HG03354 (cell line): ENCODE results near the gene DHDDS.
A peak's percentile ranks its signal among the peaks of the same experiment; 100 is the strongest.
"Not testable (repeated sequence)": the region's sequence is repeated elsewhere in the genome, so short reads cannot be mapped to it uniquely, and the experiment has no call there.

ENCODE experiments used
- ATAC-seq: cut with Tn5 transposase; IDR thresholded peaks from one replicate; pipeline ENCODE4 v1.9.1; 2021; ENCODE audit warnings: mild to moderate bottlenecking; ENCODE audit not compliant: unreplicated experiment, poor library complexity, severe bottlenecking

The DHDDS gene

DNA sequence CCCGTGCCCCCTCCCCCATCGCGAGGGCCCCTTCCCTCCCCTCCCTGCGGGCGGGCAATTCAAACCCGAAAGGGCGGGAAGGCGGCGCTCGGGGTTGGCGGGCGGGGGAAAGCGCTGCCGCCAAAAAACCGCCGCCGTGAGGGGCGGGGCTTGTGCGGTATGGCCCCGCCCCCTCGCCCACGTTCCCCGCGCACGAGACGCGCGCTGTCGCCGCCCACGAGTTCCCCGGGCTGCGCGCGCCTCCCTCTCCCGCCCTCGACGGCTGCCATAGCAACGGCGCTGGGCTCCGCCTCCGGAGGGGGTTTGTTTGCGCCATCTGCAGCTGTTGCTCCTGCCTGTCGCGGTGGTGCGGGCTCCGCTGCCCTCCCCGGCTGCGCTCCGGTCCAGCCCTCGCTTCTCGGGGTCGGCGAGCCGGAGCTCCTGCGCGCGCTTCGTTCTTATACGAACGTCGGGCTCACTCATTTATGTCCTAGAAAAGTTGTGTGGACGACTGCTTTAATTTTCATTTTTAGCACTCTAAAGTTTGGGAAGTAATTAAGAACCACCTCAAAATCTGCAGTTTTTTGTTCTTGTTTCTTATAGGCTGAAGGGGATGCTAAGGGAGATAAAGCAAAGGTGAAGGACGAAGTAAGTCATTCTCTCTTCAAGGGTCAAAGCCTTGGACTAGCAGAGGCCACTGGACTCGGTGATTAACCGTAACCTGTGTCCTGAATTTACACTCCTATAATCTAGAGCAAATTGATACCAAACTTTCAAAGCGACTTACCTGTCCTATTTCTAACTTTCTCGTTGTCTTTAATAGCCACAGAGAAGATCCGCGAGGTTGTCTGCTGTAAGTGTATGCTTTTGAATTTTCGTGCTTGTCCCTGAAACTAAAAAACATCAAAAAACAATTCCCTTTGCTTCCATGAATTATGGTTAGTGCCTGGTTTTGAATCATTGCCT lies 41.1 kb downstream of the DHDDS start:
- ATAC-seq = peak; percentile 76

DNA sequence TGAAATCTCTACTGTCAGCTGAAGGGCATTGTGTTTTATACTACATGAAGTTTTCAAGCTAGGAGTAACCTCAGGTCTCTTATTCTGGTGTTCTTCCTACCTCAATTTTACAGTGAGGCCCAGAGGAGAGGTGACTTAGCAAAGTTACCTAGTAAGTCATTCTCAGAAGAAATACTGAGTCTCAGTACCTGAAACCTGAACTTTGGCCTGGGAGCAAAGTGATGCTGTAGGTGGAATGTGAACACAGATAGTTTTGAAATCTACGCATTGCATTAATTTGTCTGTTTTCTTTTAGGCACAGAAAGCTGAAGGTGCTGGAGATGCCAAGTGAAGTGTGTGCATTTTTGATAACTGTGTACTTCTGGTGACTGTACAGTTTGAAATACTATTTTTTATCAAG lies 42.7 kb downstream of the DHDDS start:
- no peak for ATAC-seq

- ATAC-seq = no peak
These were observed 43.9 kb downstream of the DHDDS start for GRCh38 chr1:26475989-26476388.

- ATAC-seq = no peak
These were observed 44.8 kb downstream of the DHDDS start for GRCh38 chr1:26476958-26477357.

DNA sequence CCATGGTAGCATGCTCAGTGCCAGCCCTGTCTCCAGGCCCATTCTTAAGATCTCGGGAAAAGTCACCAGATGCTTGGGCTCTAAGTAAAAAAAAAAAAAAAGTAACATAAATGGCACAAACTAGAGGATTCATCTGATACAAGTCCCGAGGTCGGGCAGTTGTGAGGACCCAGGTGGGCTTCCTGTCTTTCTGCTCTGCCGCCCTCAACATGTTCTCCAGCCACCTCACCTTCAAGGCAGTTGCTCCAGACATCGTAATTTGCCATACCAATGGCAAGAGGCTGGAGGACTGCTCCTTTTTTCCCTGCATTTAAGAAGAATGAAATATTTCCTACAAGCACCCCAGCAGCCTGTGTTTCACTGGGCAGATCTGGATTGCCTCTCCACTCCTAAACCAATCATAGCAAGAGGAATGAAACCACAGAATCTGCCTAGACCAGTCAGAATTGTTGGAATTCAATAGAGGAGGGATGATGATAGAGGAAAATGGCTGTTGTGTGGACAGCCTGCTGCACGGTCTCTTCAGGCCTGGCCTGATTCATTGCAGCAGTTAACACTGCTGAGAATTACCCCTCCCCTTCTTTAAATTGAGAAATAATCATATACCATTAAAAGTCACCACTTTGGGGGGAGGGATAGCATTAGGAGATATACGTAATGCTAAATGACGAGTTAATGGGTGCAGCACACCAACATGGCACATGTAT lies 45.5 kb downstream of the DHDDS start:
- ATAC-seq = no peak

GRCh38 chr1:26478159-26478558 lies 46.0 kb downstream of the DHDDS start:
- no peak for ATAC-seq

- ATAC-seq = no peak
These were observed 46.9 kb downstream of the DHDDS start for GRCh38 chr1:26478988-26479387.

DNA sequence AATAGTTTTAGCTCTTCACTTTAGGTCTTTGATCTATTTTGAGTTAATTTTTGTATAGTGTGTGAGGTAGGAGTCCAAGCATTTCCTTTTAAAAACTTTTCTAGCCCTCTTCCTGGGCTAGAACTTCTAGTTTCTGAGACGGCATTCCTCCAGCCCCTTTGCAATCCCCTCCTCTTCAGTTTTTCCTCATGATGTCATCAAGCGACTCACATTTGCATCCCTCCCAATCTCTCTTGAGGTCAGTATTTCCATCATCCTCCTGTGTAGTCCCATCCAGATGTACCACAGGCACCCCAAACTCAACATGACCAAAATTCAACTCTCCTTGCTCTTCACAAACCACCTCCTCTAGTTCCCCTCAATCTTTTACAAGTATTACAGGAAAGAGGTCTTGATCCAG lies 50.8 kb downstream of the DHDDS start:
- no peak for ATAC-seq

DNA sequence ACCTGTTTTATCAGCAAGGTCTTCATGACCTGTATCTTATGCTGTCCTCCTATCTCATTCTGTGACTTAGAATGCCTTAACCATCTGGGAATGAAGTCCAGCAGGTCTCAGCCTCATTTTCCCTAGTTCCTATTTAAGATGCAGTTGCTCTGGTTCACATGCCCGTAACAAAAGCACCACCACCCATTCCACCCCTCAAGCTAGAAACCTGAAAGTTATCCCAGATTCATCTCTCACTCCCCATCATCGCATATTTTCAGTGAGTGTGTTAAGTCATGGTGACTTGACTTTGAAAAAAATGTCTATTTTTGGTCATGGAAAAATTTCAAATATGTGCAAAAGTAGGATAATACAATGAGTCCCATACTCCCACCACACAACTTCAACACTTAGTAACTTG lies 51.9 kb downstream of the DHDDS start:
- ATAC-seq = no peak

DNA sequence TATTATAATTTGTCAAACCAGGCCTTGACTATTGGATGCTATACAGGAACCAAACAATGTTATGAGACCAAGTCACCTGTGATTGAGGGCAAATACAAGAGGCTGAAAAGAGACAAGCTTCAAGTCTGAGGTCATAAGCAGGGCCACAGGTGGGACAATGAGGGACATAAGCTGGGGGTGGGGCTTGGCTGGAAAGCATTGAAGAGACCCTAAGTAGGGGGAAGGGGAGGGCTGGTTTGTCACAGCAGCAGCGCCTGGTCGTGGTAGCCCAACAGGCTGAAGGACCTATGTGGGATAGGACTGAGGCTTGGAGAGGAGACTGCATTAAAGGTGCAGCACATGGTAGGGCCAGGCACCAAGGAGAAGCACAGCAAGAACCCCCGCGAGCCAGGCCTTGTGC lies 58.0 kb downstream of the DHDDS start:
- no peak for ATAC-seq

DNA sequence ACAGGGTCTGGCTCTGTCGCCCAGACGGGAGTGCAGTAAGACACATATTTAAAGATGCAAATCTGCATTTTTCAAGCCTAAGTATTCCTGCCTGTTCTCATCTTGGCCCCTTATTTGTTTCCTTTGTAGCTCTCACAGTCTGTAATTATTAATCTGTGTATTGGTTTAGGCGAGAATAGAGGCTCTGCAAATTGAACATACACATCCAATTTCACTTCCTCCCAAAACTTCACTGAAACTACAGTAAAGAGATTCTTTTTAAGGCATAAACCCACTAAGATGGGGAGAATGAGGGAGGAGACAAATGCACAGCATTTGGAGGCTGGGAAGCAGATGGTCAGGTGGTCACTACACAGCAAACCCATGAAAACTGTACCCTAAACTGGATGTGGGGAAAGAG lies 61.1 kb downstream of the DHDDS start:
- ATAC-seq = no peak

GRCh38 chr1:26493938-26494337 lies 61.8 kb downstream of the DHDDS start:
- ATAC-seq = no peak

GRCh38 chr1:26496861-26497260 lies 64.7 kb downstream of the DHDDS start:
- ATAC-seq = no peak

DNA sequence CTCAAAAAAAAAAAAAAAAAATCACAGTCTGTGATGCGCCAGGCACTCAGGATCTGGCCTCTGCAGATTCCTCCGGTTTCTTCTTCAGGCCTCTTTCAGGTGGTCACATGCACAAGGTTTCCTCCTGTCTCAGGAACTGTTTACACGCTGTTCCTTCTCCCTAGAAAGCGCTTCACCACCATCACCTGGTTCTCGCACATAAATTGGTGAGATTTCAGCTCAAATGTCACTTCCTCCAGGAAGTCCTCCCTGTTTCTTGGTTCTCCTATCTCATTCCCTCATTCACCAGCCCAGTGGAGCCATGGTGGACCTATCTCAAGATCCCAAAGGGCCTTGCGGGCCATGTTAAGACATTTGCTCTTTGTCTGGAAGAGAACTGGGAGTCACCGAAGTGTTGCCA lies 66.8 kb downstream of the DHDDS start:
- ATAC-seq = no peak

- ATAC-seq = peak; percentile 68
These were observed 68.5 kb downstream of the DHDDS start for GRCh38 chr1:26500488-26501175.

GRCh38 chr1:26510711-26511110 lies 78.6 kb downstream of the DHDDS start:
- not testable (repeated sequence) for ATAC-seq

DNA sequence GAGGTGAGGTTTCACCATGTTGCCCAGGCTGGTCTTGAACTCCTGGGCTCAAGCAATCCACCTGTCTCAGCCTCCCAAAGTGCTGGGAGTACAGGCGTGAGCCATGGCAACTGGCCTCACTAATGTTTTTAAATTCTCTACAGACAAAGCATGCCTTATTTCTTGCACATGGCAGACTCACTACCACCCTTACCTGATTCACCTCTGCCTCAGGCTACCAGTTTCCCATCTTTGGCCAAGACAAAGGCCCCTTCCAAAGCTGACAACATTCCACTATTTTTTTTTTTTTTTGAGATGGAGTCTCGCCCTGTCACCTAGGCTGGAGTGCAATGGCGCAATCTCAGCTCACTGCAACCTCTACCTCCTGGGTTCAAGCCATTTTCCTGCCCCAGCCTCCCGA lies 83.7 kb downstream of the DHDDS start:
- not testable (repeated sequence) for ATAC-seq

DNA sequence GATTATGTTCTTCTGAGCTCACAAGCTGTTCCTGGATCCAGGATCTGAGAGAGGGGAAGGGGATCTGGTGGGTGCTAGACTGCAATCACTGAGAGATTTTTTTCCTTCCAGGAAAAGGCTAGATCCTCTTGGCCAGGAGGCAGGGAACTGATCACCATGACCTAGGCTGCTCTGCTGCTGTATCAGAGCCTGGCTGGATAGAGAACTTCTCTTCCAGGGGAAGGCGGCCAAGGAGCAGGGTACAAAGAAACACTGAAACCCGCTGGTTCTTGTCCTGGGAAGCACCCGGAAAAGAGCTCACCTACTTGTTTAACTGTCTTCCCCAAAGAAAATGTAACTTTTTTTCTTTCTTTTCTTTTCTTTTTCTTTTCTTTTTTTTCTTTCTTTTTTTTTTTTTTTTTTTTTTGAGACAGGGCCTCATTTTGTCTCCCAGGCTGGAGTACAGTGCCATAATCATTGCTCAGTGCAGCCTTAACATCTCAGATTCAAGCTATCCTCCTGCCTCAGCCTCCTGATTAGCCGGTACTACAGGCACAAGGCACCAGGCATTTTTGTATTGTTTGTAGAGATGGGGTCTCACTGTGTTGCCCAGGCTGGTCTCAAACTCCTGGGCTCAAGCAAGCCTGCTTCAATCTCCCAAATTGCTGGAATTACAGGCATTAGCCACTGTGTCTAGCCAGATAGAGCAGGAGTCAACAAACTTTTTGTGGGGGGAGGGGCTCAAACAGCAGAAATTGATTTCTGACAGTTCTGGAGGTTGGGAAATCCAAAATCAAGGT lies 85.1 kb downstream of the DHDDS start:
- no peak for ATAC-seq

- no peak for ATAC-seq
These were observed 85.6 kb downstream of the DHDDS start for GRCh38 chr1:26517766-26518049.

DNA sequence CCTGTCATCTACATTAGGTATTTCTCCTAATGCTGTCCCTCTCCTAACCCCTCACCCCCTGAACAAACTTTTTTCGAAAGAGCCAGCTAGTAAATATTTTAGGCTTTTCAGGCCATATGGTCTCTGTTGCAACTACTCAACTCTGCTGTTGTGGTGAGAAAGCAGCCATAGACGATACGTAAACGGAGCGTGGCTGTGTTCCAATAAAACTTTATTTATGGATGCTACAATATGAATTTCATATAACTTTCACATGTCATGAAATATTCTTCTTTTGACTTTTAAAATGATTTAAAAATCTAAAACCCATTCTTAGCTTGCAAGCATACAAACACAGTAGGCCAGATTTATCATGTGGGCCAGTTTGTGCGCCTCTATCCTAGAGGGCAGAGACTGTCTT lies 86.2 kb downstream of the DHDDS start:
- no peak for ATAC-seq
